DND-41 (cell line): ENCODE data around the gene LRRC74A.

ENCODE experiments used
- EZH2 ChIP-seq: IDR thresholded peaks from 3 replicates; pipeline ENCODE4 v1.6.1; 2012; ENCODE audit warnings: borderline replicate concordance, low read depth, mild to moderate bottlenecking, moderate library complexity, low read length, inconsistent platforms; ENCODE audit not compliant: severe bottlenecking
- TF ChIP-seq, protein P1 (sequence below): IDR thresholded peaks from 2 replicates; pipeline ENCODE4 v1.5.1; 2012; ENCODE audit warnings: borderline replicate concordance, low read length, moderate library complexity, mild to moderate bottlenecking; ENCODE audit not compliant: poor library complexity, severe bottlenecking; ENCODE audit errors: extremely low read depth

DNA sequence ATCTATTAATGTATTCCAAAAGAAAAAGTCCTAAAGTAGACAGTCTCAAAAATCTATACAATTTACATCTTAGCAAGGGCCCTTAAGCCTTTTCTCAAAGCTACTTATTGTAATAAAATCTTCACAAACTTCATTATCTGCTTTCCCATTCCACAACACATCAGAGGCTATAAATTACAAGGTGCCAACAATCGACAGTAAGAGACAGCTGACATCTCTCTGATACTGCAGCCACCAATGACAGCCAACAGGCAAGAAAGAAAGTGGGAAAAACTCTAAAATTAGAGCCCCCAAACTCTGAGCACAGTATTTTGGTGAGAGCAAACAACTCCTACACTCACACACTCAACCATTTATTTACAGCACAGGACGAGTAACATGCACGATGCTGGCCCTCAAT lies 15.7 kb upstream of the LRRC74A start:
- TF ChIP-seq, protein P1, sequence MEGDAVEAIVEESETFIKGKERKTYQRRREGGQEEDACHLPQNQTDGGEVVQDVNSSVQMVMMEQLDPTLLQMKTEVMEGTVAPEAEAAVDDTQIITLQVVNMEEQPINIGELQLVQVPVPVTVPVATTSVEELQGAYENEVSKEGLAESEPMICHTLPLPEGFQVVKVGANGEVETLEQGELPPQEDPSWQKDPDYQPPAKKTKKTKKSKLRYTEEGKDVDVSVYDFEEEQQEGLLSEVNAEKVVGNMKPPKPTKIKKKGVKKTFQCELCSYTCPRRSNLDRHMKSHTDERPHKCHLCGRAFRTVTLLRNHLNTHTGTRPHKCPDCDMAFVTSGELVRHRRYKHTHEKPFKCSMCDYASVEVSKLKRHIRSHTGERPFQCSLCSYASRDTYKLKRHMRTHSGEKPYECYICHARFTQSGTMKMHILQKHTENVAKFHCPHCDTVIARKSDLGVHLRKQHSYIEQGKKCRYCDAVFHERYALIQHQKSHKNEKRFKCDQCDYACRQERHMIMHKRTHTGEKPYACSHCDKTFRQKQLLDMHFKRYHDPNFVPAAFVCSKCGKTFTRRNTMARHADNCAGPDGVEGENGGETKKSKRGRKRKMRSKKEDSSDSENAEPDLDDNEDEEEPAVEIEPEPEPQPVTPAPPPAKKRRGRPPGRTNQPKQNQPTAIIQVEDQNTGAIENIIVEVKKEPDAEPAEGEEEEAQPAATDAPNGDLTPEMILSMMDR: no peak
- no peak for TF ChIP-seq EZH2
